GM10266 (cell line): Measurements from ENCODE around the gene A1BG.

Source experiments
- DNase-seq: peaks from one replicate; pipeline ENCODE4 v3.0.0; 2012; ENCODE audit errors: extremely low spot score
- TF ChIP-seq, protein P1 (sequence below): IDR thresholded peaks from 2 replicates; pipeline ENCODE4 v1.5.1; 2012; ENCODE audit warnings: mild to moderate bottlenecking, low read depth; ENCODE audit not compliant: control insufficient read depth, insufficient read depth; ENCODE audit errors: missing control alignments

Gene A1BG

DNA sequence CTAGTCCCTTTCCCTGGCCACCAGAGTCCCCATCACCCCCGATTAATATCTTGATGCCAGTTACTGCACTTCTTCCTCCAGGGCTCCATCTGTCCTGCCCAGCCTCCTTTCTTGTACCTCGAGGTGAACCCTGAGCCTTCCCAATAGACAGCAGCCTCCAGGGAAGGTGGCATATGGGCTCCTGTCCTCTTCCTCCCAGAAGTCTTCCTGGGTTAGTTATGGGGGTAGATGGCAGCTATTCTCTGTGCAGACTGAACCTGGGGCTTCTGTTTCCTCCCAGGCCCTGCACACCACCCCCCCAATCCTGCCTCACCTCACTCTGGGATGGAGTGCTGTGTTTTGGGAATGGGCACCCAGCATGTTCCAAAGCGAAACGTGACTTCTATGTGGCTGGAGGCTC, 44.8 kb upstream of the A1BG start:
- DNase-seq, result no peak
- TF ChIP-seq, protein P1, sequence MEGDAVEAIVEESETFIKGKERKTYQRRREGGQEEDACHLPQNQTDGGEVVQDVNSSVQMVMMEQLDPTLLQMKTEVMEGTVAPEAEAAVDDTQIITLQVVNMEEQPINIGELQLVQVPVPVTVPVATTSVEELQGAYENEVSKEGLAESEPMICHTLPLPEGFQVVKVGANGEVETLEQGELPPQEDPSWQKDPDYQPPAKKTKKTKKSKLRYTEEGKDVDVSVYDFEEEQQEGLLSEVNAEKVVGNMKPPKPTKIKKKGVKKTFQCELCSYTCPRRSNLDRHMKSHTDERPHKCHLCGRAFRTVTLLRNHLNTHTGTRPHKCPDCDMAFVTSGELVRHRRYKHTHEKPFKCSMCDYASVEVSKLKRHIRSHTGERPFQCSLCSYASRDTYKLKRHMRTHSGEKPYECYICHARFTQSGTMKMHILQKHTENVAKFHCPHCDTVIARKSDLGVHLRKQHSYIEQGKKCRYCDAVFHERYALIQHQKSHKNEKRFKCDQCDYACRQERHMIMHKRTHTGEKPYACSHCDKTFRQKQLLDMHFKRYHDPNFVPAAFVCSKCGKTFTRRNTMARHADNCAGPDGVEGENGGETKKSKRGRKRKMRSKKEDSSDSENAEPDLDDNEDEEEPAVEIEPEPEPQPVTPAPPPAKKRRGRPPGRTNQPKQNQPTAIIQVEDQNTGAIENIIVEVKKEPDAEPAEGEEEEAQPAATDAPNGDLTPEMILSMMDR, result no peak

DNA sequence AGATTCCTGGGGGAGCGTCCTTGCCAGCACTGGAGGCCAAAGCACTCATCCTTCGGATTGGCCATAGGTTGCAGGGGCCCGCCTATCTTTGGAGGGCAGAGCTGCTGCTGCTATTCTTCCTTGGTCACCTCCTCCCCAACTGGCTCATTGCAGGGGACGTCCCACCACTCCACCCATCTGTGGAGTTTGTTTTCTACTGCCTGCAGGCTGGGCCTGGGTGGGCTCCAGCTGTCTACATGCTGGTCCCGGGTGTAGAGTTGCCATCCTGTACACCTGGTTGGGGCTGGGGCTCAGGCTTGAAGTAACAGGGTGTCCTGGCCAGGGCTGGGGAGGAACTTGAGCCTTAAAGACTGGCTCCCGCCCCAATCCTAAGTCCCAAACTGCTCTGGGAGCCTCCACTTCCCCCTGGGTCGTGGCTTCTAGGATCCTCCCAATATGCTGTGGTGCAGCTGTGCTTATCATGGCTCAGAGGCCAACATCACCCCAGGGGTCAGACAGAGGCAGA, 44.3 kb upstream of the A1BG start:
- TF ChIP-seq, protein P1, result no peak
- peak; percentile 26 for DNase-seq

DNA sequence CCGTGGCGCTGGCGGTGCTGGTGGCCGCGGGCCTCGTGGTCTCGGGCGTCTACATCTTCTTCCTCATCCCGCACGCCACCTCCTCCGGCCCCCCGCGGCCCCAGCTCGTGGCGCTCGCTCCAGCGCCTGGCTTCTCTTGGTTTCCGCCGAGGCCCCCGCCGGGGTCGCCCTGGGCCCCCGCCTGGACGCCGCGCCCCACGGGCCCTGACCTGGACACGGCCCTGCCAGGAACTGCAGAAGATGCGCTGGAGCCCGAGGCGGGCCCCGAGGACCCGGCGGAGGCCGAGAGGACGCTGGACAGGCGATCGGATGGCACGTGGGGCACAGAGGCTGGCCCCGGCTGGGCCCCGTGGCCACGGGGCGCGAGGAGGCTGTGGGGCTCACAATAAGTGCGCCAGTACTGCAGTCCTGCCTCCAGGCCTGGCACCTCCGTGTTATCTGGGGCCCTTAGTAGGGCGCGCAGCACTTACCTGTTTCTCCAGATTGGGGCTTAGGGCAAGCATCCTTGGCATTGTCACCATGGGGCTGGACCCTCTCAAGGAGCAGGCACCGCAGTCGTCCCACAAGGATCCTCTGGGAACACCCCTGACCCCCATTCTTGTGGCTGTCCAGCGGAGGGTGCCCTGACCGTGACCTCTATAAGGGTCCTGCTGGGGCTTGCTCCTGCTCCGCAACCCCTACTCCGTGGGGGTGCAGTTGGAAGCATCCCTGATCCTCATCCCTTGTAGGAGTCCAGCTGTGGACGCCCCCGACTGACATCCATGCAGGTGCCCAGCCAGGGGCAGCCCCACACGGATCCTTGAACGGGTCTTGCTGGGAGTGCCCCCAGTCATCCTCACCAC, 43.6 kb upstream of the A1BG start:
- no peak for DNase-seq
- TF ChIP-seq, protein P1, result no peak

GRCh38 chr19:58395979-58396627, 42.8 kb upstream of the A1BG start:
- no peak for DNase-seq
- TF ChIP-seq, protein P1, result no peak

GRCh38 chr19:58395220-58395978, 42.1 kb upstream of the A1BG start, which contains the start of gene RNF225:
RNF225 (plus strand) TSS chr19:58395656; CDS start chr19:58396090, 434 bp downstream.
- DNase-seq, result no peak
- TF ChIP-seq, protein P1, result no peak

DNA sequence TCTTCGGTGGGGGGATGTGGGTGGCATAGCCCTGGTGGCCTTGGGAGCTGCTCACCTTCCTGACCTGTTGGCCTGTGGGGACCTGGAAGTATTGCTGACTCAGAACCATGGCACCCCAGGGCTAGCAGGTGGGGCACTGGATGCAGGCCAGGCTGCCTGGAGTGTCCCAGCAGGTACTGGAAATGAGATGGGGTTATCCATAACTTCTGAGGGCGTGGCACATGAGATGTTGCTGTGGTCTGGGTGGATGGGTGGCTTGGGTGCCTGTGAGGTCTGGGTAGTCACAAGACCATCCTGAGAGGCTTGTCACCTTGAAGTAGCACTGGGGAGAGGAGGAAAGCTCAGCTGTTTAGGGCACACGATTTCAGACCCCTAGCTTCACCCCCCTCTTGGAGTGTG, 41.5 kb upstream of the A1BG start:
- TF ChIP-seq, protein P1, result no peak

More for the DNA sequence above, 41.5 kb upstream of the A1BG start:
- DNase-seq, result no peak
